Spleen (tissue), 7 donors: ENCODE results near the gene NCAPD3.

Experiments
- CTCF ChIP-seq, 11 experiments: fragments of 200-600 bp in 7 of 11; fragments of 450-650 bp in 4 of 11; sonication (generic) in 4 of 11; IDR thresholded peaks in 8 of 11; conservative IDR thresholded peaks in 3 of 11; 1 replicate in 7 of 11; 2 replicates in 4 of 11; pipeline versions ENCODE4 v1.4.0 to v1.8.0; 2016 to 2021; ENCODE audit warnings: antibody characterized with exemption in 11 of 11, inconsistent platforms in 4 of 11, mild to moderate bottlenecking in 1 of 11
- POLR2A ChIP-seq, 3 donors: fragments of 450-650 bp; IDR thresholded peaks; one replicate each; pipeline ENCODE4 v1.5.1; 2017; ENCODE audit warnings: antibody characterized with exemption in 3 of 3, mild to moderate bottlenecking in 1 of 3
- donor health status: DM: no; HTN: no; CAD: no; lungs with moderate emphysema.
- donor health status: DM: no; HTN: no; CAD: no.
- donor health status: DM: no; HTN: no; CAD: no.

GRCh38 chr11:134257101-134257500 lies 33.3 kb upstream of the NCAPD3 start:
- TF ChIP-seq CTCF (IDR thresholded peaks at IDR 0.05 in 8 of 11, conservative IDR thresholded peaks at IDR 0.05 in 3 of 11) (no peak), POLR2A (IDR thresholded peaks at IDR 0.05) (no peak)
